Stimulated activated naive B cell treated with anti-CD40 and anti-IgM and Interleukin-4, amounts not matched to agents 10 μg/mL and 1 μg/mL and 100 μg/mL, for 72 hours (primary cell): ENCODE data around the gene ESR1.
"Not testable (repeated sequence)": the region's sequence is repeated elsewhere in the genome, so short reads cannot be mapped to it uniquely, and the experiment has no call there.

Experiments
- ATAC-seq, 2 donors: fragments of 150-1000 bp; cut with Tn5 transposase; replicated peaks; 2 replicates each; pipeline ENCODE4 v1.10.0; 2021; ENCODE audit warnings: moderate library complexity in 1 of 2
- DNase-seq: peaks from one replicate; pipeline ENCODE4 v3.0.0; 2021
- H3K27ac Mint-ChIP-seq: one replicate; pipeline ENCODE4 v1.8.0; 2022; ENCODE audit warnings: mild to moderate bottlenecking, mixed read lengths
- H3K27me3 Mint-ChIP-seq, 2 donors: one replicate each; pipeline ENCODE4 v1.8.0; 2022; ENCODE audit warnings: mixed read lengths in 2 of 2
- H3K36me3 Mint-ChIP-seq, 2 donors: one replicate each; pipeline ENCODE4 v1.8.0; 2022; ENCODE audit warnings: mixed read lengths in 2 of 2, mild to moderate bottlenecking in 1 of 2
- H3K4me1 Mint-ChIP-seq, 2 donors: one replicate each; pipeline ENCODE4 v1.8.0; 2022; ENCODE audit warnings: mixed read lengths in 2 of 2, mild to moderate bottlenecking in 1 of 2
- H3K4me3 Mint-ChIP-seq, 2 donors: one replicate each; pipeline ENCODE4 v1.8.0; 2022; ENCODE audit warnings: mild to moderate bottlenecking in 2 of 2, mixed read lengths in 2 of 2, moderate library complexity in 1 of 2
- H3K9me3 Mint-ChIP-seq, 2 donors: one replicate each; pipeline ENCODE4 v1.8.0; 2022; ENCODE audit warnings: mixed read lengths in 2 of 2, mild to moderate bottlenecking in 1 of 2

ESR1 gene

DNA sequence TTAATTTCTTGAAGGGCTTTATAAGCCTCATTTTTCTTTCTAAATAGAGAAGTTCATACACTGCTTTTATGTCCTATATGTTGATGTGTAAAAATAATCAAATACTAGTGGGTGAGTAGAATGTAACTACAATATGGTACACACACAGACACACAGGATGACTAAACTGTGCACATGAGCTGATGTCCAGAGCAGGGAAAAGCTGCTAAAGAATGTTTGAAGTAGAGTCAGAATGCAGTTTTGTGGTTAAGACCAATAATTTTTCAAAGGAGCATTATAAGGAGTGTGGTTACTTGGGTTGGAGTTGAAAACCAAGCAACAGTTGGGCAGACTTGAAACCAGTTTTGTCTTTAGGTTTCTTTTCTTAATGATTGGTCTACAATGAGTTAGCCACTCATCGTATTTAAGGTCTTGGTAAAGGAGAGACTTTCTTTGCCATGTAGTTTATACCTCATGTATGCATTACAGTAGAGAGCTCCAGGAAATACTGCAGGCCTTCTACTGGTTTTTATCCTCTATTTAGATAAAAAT is 196.6 kb downstream of the ESR1 start:
- no peak overlapping the region for H3K4me3 Mint-ChIP-seq
- no peaks in the 10 kb centered on the region for H3K9me3 Mint-ChIP-seq
- no peaks in the 10 kb centered on the region for H3K36me3 Mint-ChIP-seq
- ATAC-seq = no peak
- no peak overlapping the region for H3K27ac Mint-ChIP-seq
- DNase-seq = no peak
- H3K4me1 Mint-ChIP-seq = no peaks in the 10 kb centered on the region
- H3K27me3 Mint-ChIP-seq = no peaks in the 10 kb centered on the region

DNA sequence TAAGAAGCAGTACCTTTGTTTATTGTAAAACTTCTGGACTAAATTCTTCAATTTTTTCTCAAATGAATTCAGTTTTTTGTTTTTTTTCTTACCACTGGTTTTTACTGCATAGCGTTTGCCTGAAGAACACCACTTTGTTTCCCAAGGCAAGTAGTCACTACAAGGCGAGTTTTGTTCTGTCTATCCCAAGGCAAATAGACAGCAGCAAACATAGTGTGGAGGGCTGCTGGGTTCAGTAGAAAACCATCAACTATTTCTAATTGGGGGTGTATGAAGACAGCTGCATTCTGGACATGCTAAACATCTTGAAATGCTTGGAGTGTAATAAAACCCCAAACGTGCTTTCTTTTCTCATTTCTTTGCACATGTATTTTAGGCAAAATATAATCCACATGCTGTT is 197.4 kb downstream of the ESR1 start:
- no peak for DNase-seq
- no peaks in the 10 kb centered on the region for H3K9me3 Mint-ChIP-seq
- ATAC-seq = no peak
- H3K27me3 Mint-ChIP-seq = no peaks in the 10 kb centered on the region
- no peak overlapping the region for H3K27ac Mint-ChIP-seq
- H3K36me3 Mint-ChIP-seq = no peaks in the 10 kb centered on the region
- H3K4me1 Mint-ChIP-seq = no peaks in the 10 kb centered on the region
- H3K4me3 Mint-ChIP-seq = no peak overlapping the region

DNA sequence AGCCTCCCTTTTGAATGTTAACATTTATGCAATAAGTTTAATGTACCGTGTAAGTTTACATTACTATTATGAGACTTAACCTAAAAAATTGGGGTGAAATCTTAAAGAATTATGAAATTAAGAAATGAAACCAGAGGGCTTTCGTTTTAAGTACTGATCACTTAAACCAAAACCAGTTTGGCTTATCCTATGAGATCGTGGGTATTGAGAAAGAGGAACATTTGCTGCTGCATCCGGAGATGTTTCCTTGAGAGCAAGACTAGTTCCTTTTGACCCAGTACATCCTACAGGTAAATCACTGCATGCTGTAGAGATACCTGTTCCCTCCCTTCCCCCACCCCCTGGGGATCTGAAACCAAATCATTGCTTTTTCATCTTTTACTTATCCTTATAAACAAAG is 201.3 kb downstream of the ESR1 start:
- no peak for ATAC-seq
- H3K36me3 Mint-ChIP-seq = no peaks in the 10 kb centered on the region

DNA sequence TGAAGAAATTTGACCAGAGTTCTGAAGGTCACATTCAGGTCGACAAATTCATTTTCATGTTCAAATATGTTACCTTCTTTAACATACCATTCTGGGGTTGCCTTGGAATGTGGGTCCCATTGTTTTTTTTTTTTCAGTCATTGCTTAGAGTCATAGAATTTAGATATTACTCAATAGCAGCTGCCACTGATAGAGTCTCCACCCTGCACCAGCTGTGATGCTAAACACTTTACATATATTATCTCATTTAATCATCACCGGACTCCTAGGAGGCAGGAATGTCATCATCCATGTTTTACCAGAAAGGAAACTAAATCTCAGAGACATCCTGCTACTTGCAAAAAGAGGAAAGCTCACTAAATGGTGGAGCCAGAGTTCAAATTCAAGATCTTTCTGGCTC is 204.7 kb downstream of the ESR1 start:
- ATAC-seq (no peak), DNase-seq (no peak)
- no peak overlapping the region for H3K27ac Mint-ChIP-seq
- H3K4me3 Mint-ChIP-seq = no peak overlapping the region
- no peaks in the 10 kb centered on the region for H3K4me1 Mint-ChIP-seq
- no peaks in the 10 kb centered on the region for H3K27me3 Mint-ChIP-seq
- H3K36me3 Mint-ChIP-seq = no peaks in the 10 kb centered on the region
- H3K9me3 Mint-ChIP-seq = peaks cover 4 to 6% of the 10 kb centered on the region in 2 donors

More for the DNA sequence above, 201.3 kb downstream of the ESR1 start:
- Mint-ChIP-seq H3K9me3 (peaks cover 0 to 2% of the 10 kb centered on the region in 2 donors), H3K27me3 (no peaks in the 10 kb centered on the region), H3K4me3 (no peak overlapping the region), H3K4me1 (no peaks in the 10 kb centered on the region), H3K27ac (no peak overlapping the region)
- no peak for DNase-seq

DNA sequence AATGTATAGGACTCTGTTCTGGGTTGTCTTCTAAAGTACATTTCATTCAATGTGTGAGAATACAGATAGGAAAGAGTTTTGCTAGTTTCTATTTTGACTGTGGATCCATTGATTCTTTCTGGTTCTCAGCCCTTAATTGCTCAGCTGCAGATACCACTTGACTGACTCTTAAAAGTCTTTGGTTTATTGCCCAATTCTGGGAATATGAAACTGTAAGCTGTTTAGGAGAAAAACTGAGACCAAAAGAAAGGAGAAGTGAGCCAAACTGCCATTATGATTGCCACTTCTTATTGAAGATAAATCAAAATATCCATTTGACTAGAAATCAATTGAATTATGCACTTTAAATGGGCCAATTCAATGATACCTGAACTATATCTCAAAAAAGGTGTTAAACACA is 211.4 kb downstream of the ESR1 start:
- H3K27ac Mint-ChIP-seq = no peak overlapping the region
- no peak overlapping the region for H3K4me3 Mint-ChIP-seq
- no peak for ATAC-seq
- H3K36me3 Mint-ChIP-seq = peaks cover 4 to 8% of the 10 kb centered on the region in 2 donors
- no peak for DNase-seq
- H3K27me3 Mint-ChIP-seq = no peaks in the 10 kb centered on the region
- peaks cover 12 to 13% of the 10 kb centered on the region in 2 donors for H3K9me3 Mint-ChIP-seq
- H3K4me1 Mint-ChIP-seq = no peaks in the 10 kb centered on the region

DNA sequence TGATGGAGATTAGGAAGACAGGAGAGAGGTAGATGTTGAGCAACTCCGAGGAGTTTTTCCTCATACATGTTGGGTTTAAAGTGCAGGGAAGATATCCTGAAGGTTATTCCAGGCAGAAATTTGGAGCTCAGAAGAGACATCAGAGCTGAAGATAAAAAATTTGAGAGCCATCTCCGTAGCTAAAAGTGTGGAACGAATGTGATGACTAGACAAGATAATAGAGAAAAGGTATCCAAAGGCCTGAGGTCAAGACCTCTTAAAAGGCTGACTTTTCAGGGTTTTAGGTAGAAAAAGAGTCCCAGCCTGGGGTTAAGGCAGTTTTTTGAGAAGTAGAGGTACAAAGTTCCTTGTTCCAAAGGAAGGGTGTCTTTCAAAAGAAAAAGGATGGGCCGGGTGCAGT is 214.8 kb downstream of the ESR1 start:
- DNase-seq (no peak), ATAC-seq (no peak)
- Mint-ChIP-seq H3K4me1 (no peaks in the 10 kb centered on the region), H3K27me3 (no peaks in the 10 kb centered on the region), H3K36me3 (peaks cover 4 to 8% of the 10 kb centered on the region in 2 donors), H3K4me3 (no peak overlapping the region), H3K9me3 (peaks cover 8 to 9% of the 10 kb centered on the region in 2 donors), H3K27ac (no peak overlapping the region)

DNA sequence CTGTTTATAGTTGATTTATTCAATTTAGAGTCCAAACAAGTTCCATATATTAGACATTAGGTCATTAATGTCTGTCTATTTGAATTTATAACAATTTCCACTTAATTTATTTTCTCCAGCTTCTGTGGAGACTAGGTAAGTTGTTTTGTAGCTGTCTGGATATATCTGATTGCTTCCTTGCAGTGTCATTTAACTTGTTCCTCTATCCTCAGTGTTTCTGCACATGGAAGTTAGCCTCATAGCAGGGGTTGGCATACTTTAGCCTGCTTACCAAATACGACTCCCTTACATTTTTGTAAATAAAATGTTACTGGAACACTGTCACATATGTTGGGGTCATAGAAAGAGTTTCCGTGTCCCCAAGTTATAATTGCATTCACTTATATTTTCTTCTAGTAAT is 216.1 kb downstream of the ESR1 start:
- Mint-ChIP-seq H3K27ac (no peak overlapping the region), H3K4me3 (no peak overlapping the region), H3K27me3 (no peaks in the 10 kb centered on the region), H3K4me1 (no peaks in the 10 kb centered on the region), H3K9me3 (peaks cover 8 to 9% of the 10 kb centered on the region in 2 donors), H3K36me3 (peaks cover 4 to 8% of the 10 kb centered on the region in 2 donors)
- ATAC-seq (no peak), DNase-seq (no peak)

DNA sequence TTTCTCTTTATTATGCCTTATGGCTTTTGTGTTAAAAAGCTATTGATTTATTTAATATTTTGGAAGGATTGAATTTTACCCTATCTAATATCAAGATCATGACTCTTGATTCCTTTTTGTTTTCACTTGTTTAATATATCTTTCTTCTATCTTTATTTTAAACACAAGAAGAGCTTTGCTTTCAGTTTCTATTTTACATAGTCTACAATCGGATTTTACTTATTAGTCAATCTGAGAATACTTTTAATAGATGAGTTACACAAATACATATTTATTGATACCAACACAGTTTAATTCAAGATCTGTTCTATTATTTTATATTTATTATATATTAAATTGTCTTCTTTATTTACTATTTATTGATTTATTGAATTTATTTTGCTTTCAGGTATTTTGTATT is 218.8 kb downstream of the ESR1 start:
- peaks cover 4 to 8% of the 10 kb centered on the region in 2 donors for H3K36me3 Mint-ChIP-seq

DNA sequence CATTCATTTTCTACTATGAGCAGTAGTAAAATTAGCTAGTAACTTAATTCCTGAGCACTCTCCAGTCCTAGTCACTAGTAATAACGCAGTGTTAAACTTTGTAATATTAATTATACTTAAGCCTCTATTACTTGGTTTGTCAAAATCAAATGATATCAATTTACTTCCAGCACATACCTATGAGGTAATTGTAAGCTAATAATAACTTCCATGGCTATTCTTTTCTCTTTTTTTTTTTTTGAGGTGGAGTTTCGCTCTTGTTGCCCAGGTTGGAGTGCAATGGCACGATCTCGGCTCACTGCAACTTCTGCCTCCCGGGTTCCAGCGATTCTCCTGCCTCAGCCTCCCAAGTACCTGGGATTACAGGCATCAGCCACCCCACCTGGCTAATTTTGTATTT is 219.3 kb downstream of the ESR1 start:
- not testable (repeated sequence) for ATAC-seq

More for the DNA sequence above, 218.8 kb downstream of the ESR1 start:
- no peak for DNase-seq
- Mint-ChIP-seq H3K4me1 (no peaks in the 10 kb centered on the region), H3K4me3 (no peak overlapping the region), H3K9me3 (peaks cover 8 to 9% of the 10 kb centered on the region in 2 donors), H3K27ac (no peak overlapping the region), H3K27me3 (no peaks in the 10 kb centered on the region)
- no peak for ATAC-seq

DNA sequence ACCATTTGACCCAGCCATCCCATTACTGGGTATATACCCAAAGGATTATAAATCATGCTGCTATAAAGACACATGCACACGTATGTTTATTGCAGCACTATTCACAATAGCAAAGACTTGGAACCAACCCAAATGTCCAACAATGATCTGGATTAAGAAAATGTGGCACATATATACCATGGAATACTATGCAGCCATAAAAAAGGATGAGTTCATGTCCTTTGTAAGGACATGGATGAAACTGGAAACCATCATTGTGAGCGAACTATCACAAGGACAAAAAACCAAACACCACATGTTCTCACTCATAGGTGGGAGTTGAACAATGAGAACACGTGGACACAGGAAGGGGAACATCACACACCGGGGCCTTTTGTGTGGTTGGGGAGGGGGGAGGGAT is 226.3 kb downstream of the ESR1 start:
- H3K27ac Mint-ChIP-seq, H3K4me3 Mint-ChIP-seq, H3K27me3 Mint-ChIP-seq, H3K4me1 Mint-ChIP-seq, H3K36me3 Mint-ChIP-seq, DNase-seq, ATAC-seq: not testable (repeated sequence)
- peaks cover 3 to 12% of the 10 kb centered on the region in 2 donors for H3K9me3 Mint-ChIP-seq

More for the DNA sequence above, 219.3 kb downstream of the ESR1 start:
- not testable (repeated sequence) for DNase-seq, H3K9me3 Mint-ChIP-seq, H3K27ac Mint-ChIP-seq, H3K27me3 Mint-ChIP-seq, H3K36me3 Mint-ChIP-seq, H3K4me1 Mint-ChIP-seq, H3K4me3 Mint-ChIP-seq

DNA sequence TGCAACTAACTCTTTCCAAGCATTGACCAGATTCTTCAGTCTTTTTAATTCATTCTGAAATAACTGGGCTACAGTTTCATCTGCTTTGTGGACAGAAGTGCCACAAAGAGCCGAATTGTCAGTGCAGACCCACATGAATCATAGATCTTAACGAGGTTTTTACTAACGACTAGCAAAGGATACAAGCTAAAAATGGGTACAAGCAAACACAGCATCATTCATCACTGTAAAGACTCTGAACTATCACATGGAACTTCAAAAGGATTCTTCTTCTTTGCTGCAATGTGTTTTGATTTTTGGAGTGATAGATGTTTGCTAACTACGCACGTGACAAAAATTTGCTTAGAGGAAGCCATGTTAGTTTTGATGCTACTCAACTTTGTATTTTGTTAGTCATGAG is 227.1 kb downstream of the ESR1 start:
- no peaks in the 10 kb centered on the region for H3K4me1 Mint-ChIP-seq
- H3K36me3 Mint-ChIP-seq = peaks cover 0 to 3% of the 10 kb centered on the region in 2 donors
- no peak overlapping the region for H3K4me3 Mint-ChIP-seq
- no peak for DNase-seq
- no peak overlapping the region for H3K27ac Mint-ChIP-seq
- no peak for ATAC-seq
- peaks cover 3 to 12% of the 10 kb centered on the region in 2 donors for H3K9me3 Mint-ChIP-seq
- no peaks in the 10 kb centered on the region for H3K27me3 Mint-ChIP-seq

DNA sequence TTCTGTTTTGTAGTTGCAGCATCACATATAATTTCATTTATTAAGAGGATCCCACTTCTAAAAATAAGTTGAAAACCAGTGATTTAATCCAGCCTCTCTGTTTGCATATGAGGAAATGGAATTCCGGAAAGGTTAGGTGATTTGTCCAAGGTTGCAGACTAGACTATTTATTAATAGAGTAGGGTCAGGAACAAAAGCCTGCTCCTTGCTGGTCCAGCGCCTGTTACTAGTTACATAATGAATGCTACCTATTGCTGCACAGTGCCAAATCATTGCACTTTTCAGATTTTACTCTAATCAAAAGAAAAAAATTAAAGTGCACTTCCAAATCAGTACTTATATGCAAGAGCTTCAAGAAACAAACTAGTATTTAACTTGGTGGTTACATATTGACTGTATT is 238.6 kb downstream of the ESR1 start:
- no peak for ATAC-seq
- Mint-ChIP-seq H3K9me3 (peaks cover 0 to 4% of the 10 kb centered on the region in 2 donors), H3K36me3 (no peaks in the 10 kb centered on the region), H3K27ac (no peak overlapping the region), H3K4me1 (no peaks in the 10 kb centered on the region), H3K27me3 (no peaks in the 10 kb centered on the region), H3K4me3 (no peak overlapping the region)
- no peak for DNase-seq

DNA sequence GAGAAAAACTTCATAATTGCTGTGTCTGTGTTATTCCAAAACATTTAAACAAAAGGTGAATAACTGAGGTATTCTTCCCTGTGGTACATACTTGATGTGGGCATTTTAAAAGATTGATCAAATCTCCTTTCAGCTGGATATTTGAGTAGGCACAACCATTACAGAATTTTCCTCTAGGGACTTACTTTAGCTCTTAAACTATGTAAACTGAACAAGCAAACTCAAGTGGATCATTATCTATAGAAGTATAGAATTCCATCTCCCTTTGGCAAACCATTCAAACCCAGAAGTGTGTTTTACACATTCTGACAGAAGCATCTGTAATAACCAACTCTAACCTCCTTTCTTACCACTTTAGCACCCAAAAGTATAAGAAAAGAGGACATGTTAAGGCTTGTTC is 241.4 kb downstream of the ESR1 start:
- Mint-ChIP-seq H3K9me3 (no peaks in the 10 kb centered on the region), H3K4me1 (no peaks in the 10 kb centered on the region), H3K36me3 (no peaks in the 10 kb centered on the region), H3K27ac (no peak overlapping the region), H3K4me3 (no peak overlapping the region), H3K27me3 (no peaks in the 10 kb centered on the region)
- ATAC-seq (no peak), DNase-seq (no peak)

DNA sequence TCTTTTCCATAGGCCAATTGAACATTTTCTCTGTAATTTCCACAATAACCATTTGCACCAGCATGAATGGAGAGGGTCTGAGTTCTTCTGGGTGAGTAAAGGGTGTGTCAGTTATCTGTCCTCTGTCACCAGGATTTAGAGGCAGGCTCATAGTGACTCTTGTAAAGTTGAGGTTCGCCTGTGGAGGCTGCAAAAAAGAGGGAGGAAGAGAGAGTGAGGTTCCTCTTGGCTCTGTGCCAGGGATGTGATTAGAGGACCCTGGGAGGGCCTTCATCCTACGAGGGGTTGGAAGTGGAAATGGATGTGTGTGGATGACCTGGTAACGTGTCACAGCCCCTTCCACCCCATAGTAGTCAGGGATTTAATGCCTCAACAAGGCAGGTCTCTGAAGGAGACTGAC is 242.0 kb downstream of the ESR1 start:
- H3K9me3 Mint-ChIP-seq = no peaks in the 10 kb centered on the region
- H3K4me3 Mint-ChIP-seq = no peak overlapping the region
- H3K27ac Mint-ChIP-seq = no peak overlapping the region
- no peak for DNase-seq
- no peaks in the 10 kb centered on the region for H3K4me1 Mint-ChIP-seq
- H3K27me3 Mint-ChIP-seq = no peaks in the 10 kb centered on the region
- H3K36me3 Mint-ChIP-seq = no peaks in the 10 kb centered on the region
- ATAC-seq = no peak

DNA sequence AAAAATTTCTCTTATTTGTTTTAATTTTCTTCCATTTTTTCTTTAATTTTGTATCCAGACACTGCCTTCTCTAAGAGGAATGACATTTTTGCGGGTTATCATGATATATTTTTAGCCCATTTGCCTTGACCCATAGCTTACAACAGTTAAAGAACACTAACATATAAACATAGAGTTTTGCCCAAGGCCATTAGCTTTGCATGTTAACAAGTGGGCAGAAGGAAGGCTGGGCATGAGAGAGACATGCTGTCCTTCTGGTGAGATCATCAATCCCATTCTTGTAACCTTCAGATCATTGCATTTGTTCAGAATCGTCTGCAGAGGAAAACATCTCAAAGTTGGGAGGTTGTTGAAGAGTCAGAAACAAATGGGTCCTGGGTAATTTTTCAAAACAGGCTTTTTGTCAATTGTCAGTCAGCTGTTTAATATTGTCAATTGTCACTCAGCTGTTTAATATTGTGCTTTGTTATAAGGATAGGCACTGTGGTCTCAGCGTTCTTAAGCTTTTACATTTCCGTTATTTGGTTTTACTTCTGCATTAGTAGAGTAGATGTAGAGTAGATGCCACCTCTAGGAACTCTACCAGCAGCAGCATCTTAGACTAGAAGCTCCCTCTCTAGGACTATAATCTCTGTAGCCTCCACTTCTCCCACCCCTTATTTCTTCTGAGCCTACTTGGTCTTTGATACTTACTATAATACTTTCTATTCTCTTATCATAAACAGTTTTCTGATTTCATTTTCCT is 243.1 kb downstream of the ESR1 start:
- Mint-ChIP-seq H3K36me3 (no peaks in the 10 kb centered on the region), H3K27me3 (no peaks in the 10 kb centered on the region), H3K4me1 (no peaks in the 10 kb centered on the region), H3K4me3 (no peak overlapping the region), H3K27ac (no peak overlapping the region), H3K9me3 (no peaks in the 10 kb centered on the region)
- ATAC-seq = no peak
- no peak for DNase-seq
